ENCODE results near the gene KLHL18.
"Not testable (repeated sequence)": the region's sequence is repeated elsewhere in the genome, so short reads cannot be mapped to it uniquely, and the experiment has no call there.

Gene KLHL18

DNA sequence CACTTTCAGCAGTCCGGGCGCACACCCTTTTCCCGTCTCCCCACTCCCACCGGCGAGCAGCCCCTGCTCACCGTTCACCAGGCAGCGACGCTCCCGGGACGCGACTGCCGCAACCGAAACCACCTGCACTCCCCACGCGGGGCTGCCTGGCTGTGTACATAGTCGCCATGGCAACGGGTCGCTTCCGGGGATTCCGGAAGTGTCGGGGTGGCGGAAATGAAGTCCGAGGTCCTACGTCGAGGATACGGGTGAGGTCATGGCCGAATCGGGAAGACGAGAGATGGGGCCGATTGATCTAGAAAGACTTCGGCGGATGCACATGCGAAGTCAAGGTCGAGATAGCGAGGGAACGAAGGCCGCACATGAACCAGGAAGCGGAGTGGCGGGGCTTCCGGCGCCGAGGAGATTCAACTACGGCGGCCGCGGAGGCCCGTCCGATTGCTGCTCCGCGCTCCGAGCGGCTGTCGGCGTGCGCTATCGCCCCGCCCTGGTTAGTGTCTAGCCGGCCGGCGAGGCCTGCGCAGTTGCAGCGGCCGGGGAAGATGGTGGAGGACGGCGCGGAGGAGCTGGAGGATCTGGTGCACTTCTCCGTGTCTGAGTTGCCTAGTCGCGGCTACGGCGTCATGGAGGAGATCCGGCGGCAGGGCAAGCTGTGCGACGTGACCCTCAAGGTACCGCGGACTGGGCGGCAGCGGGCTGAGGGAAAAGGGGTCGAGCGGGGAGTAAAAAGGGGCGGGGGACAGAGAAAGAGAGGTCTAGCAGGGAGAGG lies at the start of gene KLHL18, which contains the start of gene KIF9:
KLHL18 (plus strand) TSS at position 521 of the 769 bp plus-strand sequence; CDS start at position 543, 22 bp downstream.
KIF9 (minus strand) TSS at position 376 of the 769 bp plus-strand sequence. CDS start 5,425 bp downstream, outside the sequence.
- DNase-seq (ENCODE audit: low read depth in 2 of 2): peak; percentile 87 to 92

- no peak for DNase-seq (ENCODE audit: low read depth in 2 of 2)
Measured at GRCh38 chr3:47238017-47238416, 44.7 kb upstream of the KLHL18 start.

- no peak for DNase-seq (ENCODE audit: low read depth in 2 of 2)
Measured at GRCh38 chr3:47239929-47240328, 42.8 kb upstream of the KLHL18 start.

DNA sequence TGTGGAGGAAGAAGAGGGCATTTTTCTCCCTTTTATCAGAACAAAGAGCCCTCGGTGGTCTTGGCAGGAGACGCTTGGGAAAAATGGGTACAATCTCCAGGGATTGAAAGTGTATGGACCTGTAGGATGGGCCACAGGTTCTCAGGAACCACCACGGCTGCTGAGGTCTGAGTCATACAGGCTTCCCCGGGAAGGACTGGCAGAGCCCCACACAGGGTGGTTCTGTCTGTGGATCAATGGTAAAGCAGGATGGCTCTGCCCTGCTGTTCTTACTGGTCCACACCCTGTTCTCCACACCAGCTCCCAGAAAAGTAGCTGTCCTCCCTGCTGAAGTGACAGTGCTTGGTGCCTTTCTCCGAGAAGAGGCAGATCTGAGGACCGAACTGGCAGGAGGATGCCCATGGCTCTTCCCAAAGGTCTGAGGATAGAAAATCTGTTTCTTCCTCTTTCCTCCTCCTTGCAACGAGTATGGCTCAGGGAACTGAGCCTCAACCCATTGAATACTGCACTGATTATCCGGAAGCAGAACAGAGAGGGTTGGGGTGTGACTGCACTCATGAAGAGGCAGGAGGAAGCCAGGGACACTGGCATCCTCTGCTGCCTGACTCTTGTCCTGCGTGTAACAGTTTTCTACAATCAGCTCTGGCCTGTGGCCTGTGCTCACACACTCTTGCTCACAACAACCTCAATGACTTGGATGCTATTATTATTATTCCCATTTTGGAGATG lies 39.2 kb upstream of the KLHL18 start:
- no peak for DNase-seq (ENCODE audit: low read depth in 2 of 2)

GRCh38 chr3:47244531-47245100 lies 38.1 kb upstream of the KLHL18 start:
- DNase-seq (ENCODE audit: low read depth in 2 of 2): no peak

- no peak for DNase-seq (ENCODE audit: low read depth in 2 of 2)
Measured at GRCh38 chr3:47245271-47245670, 37.5 kb upstream of the KLHL18 start.

DNA sequence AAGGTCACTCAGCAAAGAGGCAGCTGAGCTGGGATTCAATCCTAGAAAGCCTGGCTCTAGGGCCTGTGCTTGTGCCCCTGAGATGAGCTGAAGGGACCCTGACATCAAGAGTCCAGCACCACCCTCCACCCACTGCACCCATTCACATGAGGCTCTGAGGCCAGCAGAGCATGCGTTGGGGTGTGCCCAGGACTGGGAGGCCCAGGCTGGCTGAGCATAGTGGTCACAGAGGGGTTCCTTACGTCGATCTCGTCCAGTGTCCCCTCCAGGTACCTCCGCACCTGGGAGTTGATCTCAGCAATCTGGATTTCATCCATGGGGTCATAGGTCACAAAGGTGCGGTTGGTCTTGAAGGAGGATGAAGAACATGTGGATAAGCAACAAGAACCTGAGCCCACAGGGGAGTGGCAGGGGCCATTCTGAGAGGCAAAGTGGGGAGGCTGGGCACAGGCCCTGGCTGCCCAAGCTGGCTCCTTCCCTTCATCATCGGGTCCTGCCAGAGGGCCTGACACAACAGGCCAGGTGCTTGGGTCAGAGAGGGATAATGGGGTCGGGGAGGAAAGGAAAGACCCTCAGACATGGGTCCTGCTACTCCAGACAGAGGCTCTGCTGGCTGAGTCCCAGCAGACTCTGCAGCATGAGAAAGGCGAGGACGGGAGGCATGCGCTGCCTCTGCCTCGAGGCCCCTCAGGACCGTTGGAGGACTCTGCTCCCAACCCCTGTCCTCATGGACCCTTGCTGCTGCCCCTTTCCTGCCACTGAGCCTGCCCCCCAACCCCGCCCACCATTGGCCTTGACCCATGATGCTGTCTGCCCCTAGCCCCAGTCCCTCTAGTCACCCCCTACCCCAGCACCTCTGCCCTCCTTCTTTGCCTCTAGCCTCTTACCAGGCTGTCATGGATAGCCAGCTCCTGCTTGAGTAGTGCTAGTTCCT lies 35.3 kb upstream of the KLHL18 start:
- DNase-seq (ENCODE audit: low read depth in 2 of 2): no peak

DNA sequence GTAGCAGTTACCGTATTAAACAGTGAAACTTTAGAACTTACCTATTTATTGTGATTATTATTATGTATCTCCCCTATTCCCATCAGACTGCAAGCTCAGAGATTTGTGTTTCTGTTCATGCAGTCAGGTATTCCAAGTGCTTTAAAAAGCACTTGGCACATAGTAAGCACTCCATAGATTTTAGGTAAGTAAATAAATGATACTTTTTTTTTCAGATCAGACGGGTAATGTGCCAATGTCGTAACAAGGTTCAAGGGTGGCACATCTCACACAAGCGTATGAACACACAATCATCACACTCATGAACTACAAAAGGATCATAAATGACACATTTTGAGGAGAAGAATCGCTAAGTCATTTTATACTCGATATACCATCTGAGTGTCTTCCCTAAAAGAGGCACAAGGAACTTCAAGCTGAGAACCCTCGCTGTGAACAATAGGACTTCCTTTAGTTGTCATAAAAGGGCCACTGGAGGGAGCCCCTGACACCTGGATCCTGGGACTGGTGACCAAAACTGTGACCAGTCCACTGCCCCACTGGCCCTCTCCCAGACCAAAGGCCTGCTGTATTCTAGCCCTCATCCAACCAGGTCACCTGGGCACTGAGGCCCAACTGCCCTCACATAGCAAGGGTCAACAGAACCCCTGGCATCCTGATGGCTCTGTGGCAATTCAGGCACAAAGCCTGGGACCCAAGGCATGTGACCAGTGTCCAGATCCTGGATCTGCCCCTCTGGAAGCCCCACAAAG lies 32.3 kb upstream of the KLHL18 start:
- no peak for DNase-seq (ENCODE audit: low read depth in 2 of 2)

- DNase-seq (ENCODE audit: low read depth in 2 of 2): not testable (repeated sequence)
Measured at GRCh38 chr3:47251085-47251484, 31.7 kb upstream of the KLHL18 start.

DNA sequence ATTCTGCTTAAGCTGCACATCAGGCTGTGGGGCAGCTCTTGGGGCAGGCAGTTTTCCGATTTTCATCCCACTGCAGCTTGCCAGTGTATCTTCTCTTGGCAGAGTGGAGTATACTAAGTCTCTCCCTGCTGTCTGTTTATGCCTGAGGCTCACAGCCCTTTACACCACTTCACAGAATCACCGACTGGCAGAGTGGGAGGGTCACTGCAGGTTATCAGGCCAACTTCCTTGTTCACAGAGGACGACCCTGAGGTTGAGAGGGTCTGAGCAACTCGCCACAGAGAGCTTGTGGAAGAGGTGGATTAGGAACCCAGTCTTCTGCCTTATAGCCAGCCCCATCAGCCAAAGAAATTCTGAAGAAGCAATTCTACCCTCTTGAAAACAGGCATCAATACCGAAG lies 31.1 kb upstream of the KLHL18 start:
- DNase-seq (ENCODE audit: low read depth in 2 of 2): no peak

GRCh38 chr3:47256331-47256730 lies 26.4 kb upstream of the KLHL18 start:
- not testable (repeated sequence) for DNase-seq (ENCODE audit: low read depth in 2 of 2)

GRCh38 chr3:47259114-47259513 lies 23.6 kb upstream of the KLHL18 start:
- no peak for DNase-seq (ENCODE audit: low read depth in 2 of 2)

- DNase-seq (ENCODE audit: low read depth in 2 of 2): no peak
Measured at GRCh38 chr3:47260605-47261004, 22.1 kb upstream of the KLHL18 start.

GRCh38 chr3:47261301-47261700 lies 21.4 kb upstream of the KLHL18 start:
- DNase-seq (ENCODE audit: low read depth in 2 of 2): no peak

GRCh38 chr3:47265008-47265407 lies 17.7 kb upstream of the KLHL18 start:
- DNase-seq (ENCODE audit: low read depth in 2 of 2): no peak

DNA sequence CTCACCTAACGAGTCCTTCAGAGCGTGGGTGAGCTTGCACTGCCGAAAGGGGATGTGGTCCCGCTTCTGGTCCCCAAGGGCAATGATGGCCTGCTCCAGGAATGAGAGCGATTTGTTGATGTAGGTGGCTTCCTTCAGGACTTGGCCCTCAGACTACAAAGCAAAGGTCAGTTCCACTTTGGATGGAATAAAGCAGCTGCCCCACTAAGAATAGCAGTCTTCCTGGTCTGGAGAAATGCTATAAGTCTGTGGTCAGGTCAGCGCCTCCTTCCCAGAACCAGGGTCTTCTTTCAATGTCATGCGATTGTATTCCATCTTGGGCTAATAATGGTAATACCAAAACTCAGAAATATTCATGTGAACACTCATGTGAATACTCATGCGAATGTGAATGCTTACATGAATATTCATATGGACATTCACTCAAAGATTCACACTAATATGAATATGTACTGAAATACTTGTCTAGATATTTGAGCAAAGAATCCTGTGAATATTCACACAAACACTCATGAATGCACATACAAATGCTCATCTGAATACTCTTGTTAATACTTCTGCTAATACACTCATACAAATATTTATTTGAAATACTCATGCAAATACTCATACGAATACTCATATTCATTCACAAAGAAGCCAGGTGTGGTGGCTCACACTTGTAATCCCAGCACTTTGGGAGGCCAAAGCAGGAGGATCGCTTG lies 16.9 kb upstream of the KLHL18 start:
- DNase-seq (ENCODE audit: low read depth in 2 of 2): no peak

DNA sequence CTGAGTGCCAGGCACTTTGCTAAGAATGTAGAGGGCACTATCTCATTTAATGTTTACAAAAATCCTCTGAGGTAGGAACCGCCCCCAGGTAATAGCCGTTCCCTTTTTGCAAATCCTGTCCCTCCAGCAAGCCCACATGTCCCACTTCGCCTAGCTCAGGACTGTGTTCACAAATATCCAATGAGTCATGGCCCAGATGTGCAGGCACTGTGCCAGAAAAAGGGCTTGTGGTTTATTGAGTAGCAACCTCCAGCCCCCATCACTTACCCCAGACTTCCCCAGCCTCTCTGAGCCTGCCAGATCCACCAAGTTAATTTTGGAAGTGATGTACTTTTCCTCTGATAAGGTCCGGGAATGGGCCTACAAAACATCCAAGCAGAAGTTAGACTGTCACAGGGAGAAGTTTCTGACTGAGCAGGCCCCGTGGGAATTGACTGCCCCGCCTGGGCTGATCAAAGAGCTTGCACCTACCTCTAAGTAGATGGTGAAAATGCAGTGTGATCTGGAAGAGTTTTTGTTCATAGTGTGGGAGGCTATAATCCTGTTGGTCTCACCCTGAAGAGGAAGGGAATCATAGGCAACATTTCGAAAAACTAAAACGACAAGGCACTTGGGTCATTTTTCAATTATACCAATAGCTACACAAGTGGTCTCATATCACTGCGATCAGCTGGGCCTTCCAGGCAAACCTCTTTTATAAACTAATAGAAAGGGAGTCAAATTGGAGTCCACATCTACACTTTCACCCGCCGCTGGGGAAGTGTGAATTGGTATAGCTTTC lies 15.8 kb upstream of the KLHL18 start:
- DNase-seq (ENCODE audit: low read depth in 2 of 2): no peak

- DNase-seq (ENCODE audit: low read depth in 2 of 2): no peak
Measured at GRCh38 chr3:47267490-47267824, 15.3 kb upstream of the KLHL18 start.

GRCh38 chr3:47270526-47270925 lies 12.2 kb upstream of the KLHL18 start:
- DNase-seq (ENCODE audit: low read depth in 2 of 2): no peak

GRCh38 chr3:47273564-47273963 lies 9.2 kb upstream of the KLHL18 start:
- no peak for DNase-seq (ENCODE audit: low read depth in 2 of 2)
